ENCODE results near the gene PCSK6.

Gene PCSK6

DNA sequence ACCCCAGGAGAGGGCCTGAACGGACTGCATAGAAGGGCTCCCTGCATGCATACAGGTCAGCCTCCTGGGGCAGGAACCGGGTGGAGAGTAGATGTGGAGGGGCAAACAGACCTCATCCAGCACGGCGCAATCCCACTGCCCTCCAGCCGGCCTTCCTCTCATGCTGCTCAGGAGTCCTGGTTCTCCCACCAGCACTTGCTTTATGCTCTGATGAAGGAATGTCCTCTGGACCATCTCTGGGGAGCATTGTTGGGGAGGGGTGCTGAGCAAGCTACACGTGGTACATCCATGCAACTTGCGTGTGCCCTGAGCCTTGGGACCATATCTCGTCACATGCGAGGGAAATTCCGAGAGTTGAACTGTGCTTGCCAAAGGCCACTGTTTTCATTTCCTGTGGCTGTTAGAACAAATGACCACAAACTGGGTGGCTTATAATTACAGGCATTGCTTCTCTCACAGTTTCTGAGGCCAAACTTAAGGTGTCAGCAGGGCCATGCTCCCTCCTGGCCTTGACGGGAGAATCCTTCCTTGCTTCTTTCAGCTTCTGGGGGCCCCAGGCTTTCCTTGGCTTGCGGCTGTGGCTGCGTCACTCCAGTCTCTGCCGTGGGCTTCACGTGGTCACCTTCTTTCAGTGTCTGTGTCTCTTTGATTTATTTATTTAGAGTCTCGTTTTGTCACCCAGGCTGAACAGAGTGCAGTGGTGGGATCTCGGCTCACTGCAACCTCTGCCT, 224.4 kb downstream of the PCSK6 start:
- no peak for DNase-seq

- no peak for DNase-seq
Observed at GRCh38 chr15:101264011-101264410, 225.5 kb downstream of the PCSK6 start.

- DNase-seq, result no peak
Observed at GRCh38 chr15:101262551-101262950, 227.0 kb downstream of the PCSK6 start.

- peak; percentile 30 for DNase-seq
Observed at GRCh38 chr15:101258238-101259144, 231.0 kb downstream of the PCSK6 start.

DNA sequence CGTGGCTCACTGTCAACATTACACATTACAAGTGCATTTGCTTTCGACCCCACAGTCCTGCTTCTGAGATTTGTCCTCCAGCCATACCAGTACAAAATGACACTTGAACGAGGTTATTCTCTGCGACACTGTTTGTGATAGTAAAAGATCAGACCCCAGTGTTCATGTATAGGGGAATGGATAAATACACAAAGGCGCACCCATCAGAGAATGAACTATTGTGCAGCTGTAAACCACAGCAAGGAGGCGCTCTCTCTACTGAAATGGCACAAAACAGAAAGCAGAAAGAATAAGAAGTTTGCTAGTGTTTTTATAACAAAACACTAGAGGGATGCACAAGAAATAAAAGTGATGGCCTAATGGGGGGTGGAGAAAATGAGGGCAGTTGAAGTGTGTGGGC, 232.8 kb downstream of the PCSK6 start:
- no peak for DNase-seq

DNA sequence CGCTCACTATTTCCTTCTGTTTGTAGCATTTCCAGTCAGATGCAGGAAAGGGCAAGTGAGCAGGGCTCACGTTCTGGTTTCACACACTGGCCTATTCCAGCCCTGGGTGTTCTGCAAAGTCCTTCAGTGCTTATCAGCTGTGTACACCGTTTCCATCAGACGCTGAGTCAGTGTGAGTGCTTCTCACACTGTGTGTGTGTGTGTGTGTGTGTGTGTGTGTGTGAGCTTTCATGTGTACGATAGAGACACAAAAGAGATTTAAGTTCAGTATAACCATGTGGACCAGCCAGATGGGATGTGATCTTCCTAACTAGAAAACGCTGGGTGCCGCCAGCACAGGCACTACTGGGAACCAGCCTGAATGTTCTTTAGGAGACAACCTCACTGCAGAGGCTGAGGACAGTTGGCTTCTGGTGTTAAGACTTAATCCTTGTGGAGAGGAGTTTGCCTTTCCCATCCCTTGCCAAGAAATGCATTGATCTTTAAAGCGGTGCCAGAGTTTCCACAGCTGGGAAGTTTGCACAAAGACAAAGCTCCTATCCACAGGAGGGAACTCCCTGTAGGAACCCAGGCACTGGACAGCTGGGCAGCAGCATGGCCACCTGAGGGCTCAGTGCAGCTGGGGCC, 233.8 kb downstream of the PCSK6 start:
- peak; percentile 21 for DNase-seq

- no peak for DNase-seq
Observed at GRCh38 chr15:101255051-101255395, 234.5 kb downstream of the PCSK6 start.

DNA sequence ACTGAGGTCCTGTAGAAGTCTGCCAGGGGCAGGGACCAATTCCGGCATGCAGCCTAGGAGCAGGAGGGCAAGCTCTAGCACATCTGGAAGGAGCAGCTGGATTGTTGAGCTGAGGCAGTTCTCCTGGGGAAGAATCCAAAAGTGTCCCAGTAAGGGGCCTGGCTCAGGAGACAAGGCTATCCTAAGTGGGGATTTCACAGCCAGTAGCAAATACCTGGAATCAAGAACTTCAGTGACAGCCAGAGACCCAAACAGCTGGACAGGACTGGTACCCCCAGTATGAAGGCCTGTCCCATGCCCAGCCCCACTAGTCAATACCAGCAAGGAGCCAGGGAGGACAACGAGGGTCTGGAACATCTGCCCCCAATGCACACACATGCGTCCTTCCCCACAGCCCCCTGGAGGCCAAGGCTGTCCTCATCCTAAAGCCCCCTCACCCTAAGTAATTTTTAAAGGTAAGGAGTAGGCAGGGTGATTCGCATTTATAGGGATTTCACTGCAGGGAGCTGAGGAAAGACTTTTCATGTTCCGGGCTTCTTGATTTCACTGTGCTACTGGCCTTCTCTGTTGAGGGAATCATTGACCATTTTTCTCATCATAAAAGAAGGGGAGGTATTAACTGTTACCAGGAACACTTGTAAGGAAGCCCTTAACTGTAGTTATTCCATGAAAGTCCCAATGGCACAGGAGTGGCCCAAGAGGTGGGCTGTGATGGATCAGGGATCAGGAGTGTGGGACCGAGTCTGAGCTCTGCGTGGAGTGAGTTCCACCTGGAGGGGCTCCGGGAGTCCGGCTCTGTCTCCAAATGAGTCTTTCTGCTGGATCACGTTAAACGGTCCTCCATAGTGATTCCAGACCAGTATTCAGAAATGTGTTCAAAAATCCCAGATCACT, 235.1 kb downstream of the PCSK6 start:
- DNase-seq, result no peak
